K562 (cell line): ENCODE data around the gene ERRFI1. TPM values are rescaled to one million over a fixed set of nuclear protein-coding genes. Genes with fewer than 3 reads are reported as not detected.

Experiments
- ATF6 ChIP-seq: sonication (generic); formaldehyde crosslinking; IDR thresholded peaks from 2 replicates; pipeline ENCODE4 v1.4.0; 2020; ENCODE audit warnings: mild to moderate bottlenecking, missing genetic modification reagents
- BDP1 ChIP-seq: IDR thresholded peaks from 3 replicates; pipeline ENCODE4 v1.6.1; 2011; ENCODE audit not compliant: insufficient read length, insufficient read depth
- C11orf30 ChIP-seq: fragments of 450-650 bp; IDR thresholded peaks from 2 replicates; pipeline ENCODE4 v1.6.1; 2016; ENCODE audit warnings: low read depth, mild to moderate bottlenecking
- CEBPB ChIP-seq: fragments of 450-650 bp; IDR thresholded peaks from 2 replicates; pipeline ENCODE4 v1.6.1; 2016; ENCODE audit warnings: missing genetic modification characterization, missing compliant biosample characterization
- CEBPG ChIP-seq, 3 experiments: fragments of 200-800 bp in 1 of 3; sonication (Bioruptor generic) in 1 of 3; sonication (generic) in 1 of 3; formaldehyde crosslinking in 1 of 3; IDR thresholded peaks in 2 of 3; conservative IDR thresholded peaks in 1 of 3; 2 replicates each; pipeline versions ENCODE4 v1.6.1 to v1.8.0; 2016 to 2022; ENCODE audit warnings: missing compliant biosample characterization in 2 of 3, missing genetic modification characterization in 2 of 3, mild to moderate bottlenecking in 1 of 3, missing genetic modification reagents in 1 of 3
- HNRNPK ChIP-seq: fragments of 200-400 bp; formaldehyde crosslinking; IDR thresholded peaks from one replicate; pipeline ENCODE4 v1.6.1; 2018; ENCODE audit warnings: mild to moderate bottlenecking, low read depth, low read length; ENCODE audit not compliant: poor library complexity, severe bottlenecking
- JUN ChIP-seq, 2 experiments: sonication (generic) in 1 of 2; formaldehyde crosslinking in 1 of 2; IDR thresholded peaks; 2 replicates each; pipeline versions ENCODE4 v1.6.1 to v1.8.0; 2012 to 2022; ENCODE audit warnings: borderline replicate concordance in 2 of 2, mild to moderate bottlenecking in 2 of 2, improper control_type of control experiment in 1 of 2, low read depth in 1 of 2, low read length in 1 of 2, missing genetic modification reagents in 1 of 2
- JUND ChIP-seq, 2 experiments: IDR thresholded peaks; 2 replicates in 1 of 2; 3 replicates in 1 of 2; pipeline ENCODE4 v1.6.1; 2011; ENCODE audit warnings: borderline replicate concordance in 2 of 2, low read depth in 2 of 2, low read length in 2 of 2, improper control_type of control experiment in 1 of 2, missing biosample characterization in 1 of 2, missing genetic modification characterization in 1 of 2, missing genetic modification reagents in 1 of 2
- MAFK ChIP-seq: IDR thresholded peaks from 2 replicates; pipeline ENCODE4 v1.6.1; 2011; ENCODE audit warnings: low read length, improper control_type of control experiment
- ZNF146 ChIP-seq: IDR thresholded peaks from one replicate; pipeline ENCODE4 v1.6.1; 2018; ENCODE audit warnings: missing compliant biosample characterization; ENCODE audit not compliant: unreplicated experiment
- ZNF589 ChIP-seq: fragments of 200-800 bp; sonication (Bioruptor generic); IDR thresholded peaks from 2 replicates; pipeline ENCODE4 v1.6.1; 2016; ENCODE audit warnings: low read depth, missing genetic modification characterization, missing compliant biosample characterization
- polyA plus RNA-seq, 8 experiments: library from polyadenylated mRNA; depleted of rRNA in 4 of 8; stranded (reverse) in 5 of 8; unstranded in 3 of 8; fragments of >200 nt; fragmentation: Nextera tagmentation in 2 of 8; fragmentation: Illumina TruSeq in 1 of 8; extraction: Ambion mirVana in 2 of 8; extraction: Trizol in 1 of 8; gene quantifications; 2 replicates each; pipeline versions ENCODE4 v1.2.1 to v1.2.3, GENCODE V29; 2011 to 2014; ENCODE audit warnings: inconsistent platforms in 1 of 8, missing spikeins in 1 of 8
- total RNA-seq, 7 experiments: library from RNA; depleted of rRNA in 6 of 7; stranded (reverse); fragments of >200 nt in 6 of 7; fragmentation: Illumina TruSeq in 2 of 7; extraction: Trizol in 2 of 7; gene quantifications; 2 replicates each; pipeline versions ENCODE4 v1.2.1 to v1.2.3, GENCODE V29; 2011 to 2021; ENCODE audit warnings: low replicate concordance in 1 of 7
- TF ChIP-seq, protein P1 (sequence below), 2 experiments: fragments of 450-650 bp in 1 of 2; sonication (generic) in 1 of 2; formaldehyde crosslinking in 1 of 2; IDR thresholded peaks in 1 of 2; conservative IDR thresholded peaks in 1 of 2; 2 replicates each; pipeline versions ENCODE4 v1.6.1 to v1.8.1; 2016 to 2023; ENCODE audit warnings: mild to moderate bottlenecking in 2 of 2, moderate library complexity in 2 of 2, inconsistent platforms in 1 of 2, missing genetic modification reagents in 1 of 2
- TF ChIP-seq, protein P2 (sequence below): sonication (generic); formaldehyde crosslinking; IDR thresholded peaks from 2 replicates; pipeline ENCODE4 v1.8.0; 2022; ENCODE audit warnings: missing genetic modification reagents, mild to moderate bottlenecking, borderline replicate concordance

The ERRFI1 gene
- total and polyA plus RNA-seq, 9 of the 15 experiments (the other 6 are each of a cell fraction or from before 2014, with no cell fraction given): 0.67 to 4.4 (median 1.1) TPM

GRCh38 chr1:8055973-8056372 is 29.9 kb upstream of the ERRFI1 start (continued):
- TF ChIP-seq, protein P1, sequence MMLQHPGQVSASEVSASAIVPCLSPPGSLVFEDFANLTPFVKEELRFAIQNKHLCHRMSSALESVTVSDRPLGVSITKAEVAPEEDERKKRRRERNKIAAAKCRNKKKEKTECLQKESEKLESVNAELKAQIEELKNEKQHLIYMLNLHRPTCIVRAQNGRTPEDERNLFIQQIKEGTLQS (IDR thresholded peaks at IDR 0.05): peak; percentile 69
- TF ChIP-seq, protein P1 (CRISPR knock-in tag; conservative IDR thresholded peaks at IDR 0.05): no peak
- TF ChIP-seq ZNF589 (CRISPR knock-in tag) (no peak), C11orf30 (peak; percentile 61; the same call in 1 of the 2 replicates), ATF6 (CRISPR knock-in tag) (no peak), JUN (IDR thresholded peaks at IDR 0.05; ENCODE audit: borderline replicate concordance, low read depth, low read length) (peak; percentile 34; the same call in 1 of the 2 replicates), JUN (CRISPR knock-in tag; IDR thresholded peaks at IDR 0.05; ENCODE audit: borderline replicate concordance) (no peak), BDP1 (no peak), CEBPB (tag) (0 out of 2 replicates have a peak, but pooled peaks have one; percentile 9), ZNF146 (CRISPR knock-in tag) (no peak), JUND (IDR thresholded peaks at IDR 0.05; ENCODE audit: borderline replicate concordance, low read depth, low read length) (peak; percentile 18; the same call in 1 of the 2 replicates), JUND (tag; IDR thresholded peaks at IDR 0.05; ENCODE audit: borderline replicate concordance, low read depth, low read length) (no peak), HNRNPK (no peak), MAFK (peak; percentile 27; the same call in 1 of the 2 replicates), CEBPG (CRISPR knock-in tag; IDR thresholded peaks at IDR 0.05) (no peak), CEBPG (tag; conservative IDR thresholded peaks at IDR 0.05 in 1 of 2, IDR thresholded peaks at IDR 0.05 in 1 of 2) (peak; percentile 68)
- TF ChIP-seq, protein P2, sequence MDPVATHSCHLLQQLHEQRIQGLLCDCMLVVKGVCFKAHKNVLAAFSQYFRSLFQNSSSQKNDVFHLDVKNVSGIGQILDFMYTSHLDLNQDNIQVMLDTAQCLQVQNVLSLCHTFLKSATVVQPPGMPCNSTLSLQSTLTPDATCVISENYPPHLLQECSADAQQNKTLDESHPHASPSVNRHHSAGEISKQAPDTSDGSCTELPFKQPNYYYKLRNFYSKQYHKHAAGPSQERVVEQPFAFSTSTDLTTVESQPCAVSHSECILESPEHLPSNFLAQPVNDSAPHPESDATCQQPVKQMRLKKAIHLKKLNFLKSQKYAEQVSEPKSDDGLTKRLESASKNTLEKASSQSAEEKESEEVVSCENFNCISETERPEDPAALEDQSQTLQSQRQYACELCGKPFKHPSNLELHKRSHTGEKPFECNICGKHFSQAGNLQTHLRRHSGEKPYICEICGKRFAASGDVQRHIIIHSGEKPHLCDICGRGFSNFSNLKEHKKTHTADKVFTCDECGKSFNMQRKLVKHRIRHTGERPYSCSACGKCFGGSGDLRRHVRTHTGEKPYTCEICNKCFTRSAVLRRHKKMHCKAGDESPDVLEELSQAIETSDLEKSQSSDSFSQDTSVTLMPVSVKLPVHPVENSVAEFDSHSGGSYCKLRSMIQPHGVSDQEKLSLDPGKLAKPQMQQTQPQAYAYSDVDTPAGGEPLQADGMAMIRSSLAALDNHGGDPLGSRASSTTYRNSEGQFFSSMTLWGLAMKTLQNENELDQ (CRISPR knock-in tag): no peak
